GM12878 (cell line): ENCODE data around the gene PFDN4. TPM values are rescaled to one million over a fixed set of nuclear protein-coding genes. Genes with fewer than 3 reads are reported as not detected.
A peak's percentile ranks its signal among the peaks of the same experiment; 100 is the strongest.

Source experiments
- ATAC-seq: fragments of 200-7000 bp; cut with Tn5 transposase; 3 replicates; pipeline ENCODE4 v1.9.1; 2020; ENCODE audit warnings: mild to moderate bottlenecking, moderate library complexity
- BruUV-seq: library from RNA; stranded (reverse); fragments of 400-500 nt; replicated peaks from 2 replicates; lab custom pipeline; 2021; lab: Mats Ljungman, UMichigan
- CTCF ChIA-PET: fragments of 300-600 bp; sonication (Branson Sonifier 250); formaldehyde crosslinking; extraction: SDS; loops from one replicate; lab custom pipeline; 2021; ENCODE audit warnings: inconsistent platforms; lab: Yijun Ruan, JAX
- POLR2A ChIA-PET: fragments of 350-600 bp; formaldehyde crosslinking; extraction: SDS; loops from one replicate; lab custom pipeline; 2021; ENCODE audit warnings: inconsistent platforms; lab: Charles Lee
- RAD21 ChIA-PET: fragments of 300-600 bp; sonication (Branson Sonifier 250); formaldehyde crosslinking; loops from one replicate; lab custom pipeline; 2023; ENCODE audit warnings: antibody characterized with exemption; ENCODE audit not compliant: unreplicated experiment; lab: Charles Lee
- SMC1A ChIA-PET: fragments of 300-600 bp; sonication (Branson Sonifier 250); formaldehyde crosslinking; loops from one replicate; lab custom pipeline; 2023; ENCODE audit not compliant: unreplicated experiment, uncharacterized antibody; lab: Charles Lee
- DNase-seq: peaks from one replicate; pipeline ENCODE4 v3.0.0-alpha.2; 2011; ENCODE audit warnings: low read depth, low spot score
- FAIRE-seq: peaks from 3 replicates; lab custom pipeline; 2011; peaks lifted over from hg19 to GRCh38; lab: Jason Lieb, UNC
- H2AFZ ChIP-seq: 2 replicates; pipeline ENCODE4 v1.6.0; 2011; ENCODE audit warnings: low read depth, low read length, control low read depth; ENCODE audit not compliant: control insufficient read depth
- H3K27ac ChIP-seq: 2 replicates; pipeline ENCODE4 v1.5.1; 2011; ENCODE audit warnings: control low read depth; ENCODE audit not compliant: control insufficient read depth, insufficient read depth
- H3K27me3 ChIP-seq, 2 experiments: replicated peaks in 1 of 2; 2 replicates each; pipeline versions ENCODE4 v1.6.0 to v1.6.1; 2011; ENCODE audit warnings: low read length in 1 of 2; ENCODE audit not compliant: control insufficient read depth in 2 of 2, insufficient read depth in 2 of 2
- H3K36me3 ChIP-seq, 2 experiments: 2 replicates each; pipeline ENCODE4 v1.5.1; 2011; ENCODE audit warnings: low read length in 1 of 2; ENCODE audit not compliant: control insufficient read depth in 2 of 2, insufficient read depth in 2 of 2
- H3K4me1 ChIP-seq: 2 replicates; pipeline ENCODE4 v1.6.1; 2011; ENCODE audit warnings: mild to moderate bottlenecking, low read length, moderate library complexity, mixed read lengths; ENCODE audit not compliant: control insufficient read depth, insufficient read depth
- H3K4me2 ChIP-seq: 2 replicates; pipeline ENCODE4 v1.6.0; 2011; ENCODE audit warnings: control low read depth; ENCODE audit not compliant: control insufficient read depth, insufficient read depth
- H3K4me3 ChIP-seq: fragments of 200-600 bp; sonication (generic); 2 replicates; pipeline ENCODE4 v1.5.1; 2016
- H3K79me2 ChIP-seq: 2 replicates; pipeline ENCODE4 v1.6.0; 2011; ENCODE audit warnings: low read length; ENCODE audit not compliant: control insufficient read depth, insufficient read depth
- H3K9ac ChIP-seq: 2 replicates; pipeline ENCODE4 v1.8.0; 2011; ENCODE audit warnings: low read length, control low read depth, mixed read lengths; ENCODE audit not compliant: control insufficient read depth, insufficient read depth
- H3K9me3 ChIP-seq: replicated peaks from 3 replicates; pipeline ENCODE4 v1.5.1; 2011; ENCODE audit warnings: mild to moderate bottlenecking, low read length; ENCODE audit not compliant: control insufficient read depth, insufficient read depth
- H4K20me1 ChIP-seq: 2 replicates; pipeline ENCODE4 v1.6.0; 2011; ENCODE audit not compliant: control insufficient read depth, insufficient read depth
- ASH2L ChIP-seq: fragments of 300-600, 200-600 bp; sonication (generic); IDR thresholded peaks from 2 replicates; pipeline ENCODE4 v1.6.1; 2017; ENCODE audit warnings: low read depth, mild to moderate bottlenecking, borderline replicate concordance
- BHLHE40 ChIP-seq, 2 experiments: fragments of 450-650 bp in 1 of 2; IDR thresholded peaks; 2 replicates each; pipeline ENCODE4 v1.6.1; 2011 to 2017; ENCODE audit warnings: low read depth in 2 of 2, borderline replicate concordance in 1 of 2, improper control_type of control experiment in 1 of 2, low read length in 1 of 2, mild to moderate bottlenecking in 1 of 2
- ETV6 ChIP-seq, 2 experiments: fragments of 450-650 bp in 1 of 2; IDR thresholded peaks in 1 of 2; conservative IDR thresholded peaks in 1 of 2; 2 replicates each; pipeline ENCODE4 v1.6.1; 2014; ENCODE audit warnings: antibody characterized with exemption in 1 of 2, borderline replicate concordance in 1 of 2, low read depth in 1 of 2, mild to moderate bottlenecking in 1 of 2, moderate library complexity in 1 of 2
- GABPA ChIP-seq: IDR thresholded peaks from 2 replicates; pipeline ENCODE4 v1.6.1; 2014; ENCODE audit warnings: antibody characterized with exemption, low read depth, mild to moderate bottlenecking, inconsistent platforms
- HCFC1 ChIP-seq: fragments of 150-350 bp; IDR thresholded peaks from 2 replicates; pipeline ENCODE4 v1.6.1; 2014; ENCODE audit warnings: low read length
- JUNB ChIP-seq: IDR thresholded peaks from 2 replicates; pipeline ENCODE4 v1.6.1; 2016; ENCODE audit warnings: antibody characterized with exemption, mild to moderate bottlenecking
- NFXL1 ChIP-seq: fragments of 450-650 bp; IDR thresholded peaks from 2 replicates; pipeline ENCODE4 v1.6.1; 2017; ENCODE audit warnings: antibody characterized with exemption, mild to moderate bottlenecking, borderline replicate concordance
- RBBP5 ChIP-seq: fragments of 200-600 bp; sonication (generic); conservative IDR thresholded peaks from 2 replicates; pipeline ENCODE4 v1.6.1; 2016
- SMC3 ChIP-seq: IDR thresholded peaks from 2 replicates; pipeline ENCODE4 v1.6.1; 2011; ENCODE audit warnings: low read length, improper control_type of control experiment, borderline replicate concordance
- SREBF1 ChIP-seq: IDR thresholded peaks from 2 replicates; pipeline ENCODE4 v1.6.1; 2012; ENCODE audit warnings: mild to moderate bottlenecking, low read length
- ZNF217 ChIP-seq: fragments of 450-650 bp; IDR thresholded peaks from 2 replicates; pipeline ENCODE4 v1.6.1; 2017; ENCODE audit warnings: antibody characterized with exemption, mild to moderate bottlenecking
- WGBS: methylation state at CpG from one replicate; pipeline ENCODE4 v1.1.6; 2016; ENCODE audit warnings: low lambda C conversion rate; ENCODE audit not compliant: insufficient replicate concordance, insufficient coverage; ENCODE audit errors: missing lambda C conversion rate; 5-methylcytosine and 5-hydroxymethylcytosine counted together
- in situ Hi-C: fragments of 300-500 bp; cut with MboI; formaldehyde crosslinking; loops from 9 replicates; pipeline ENCODE4 v1.14.3; 2018; ENCODE audit warnings: mixed read lengths
- intact Hi-C: fragments of 100-400 bp; cut with micrococcal nuclease; formaldehyde crosslinking; loops from one replicate; pipeline ENCODE4 v1.14.2; 2022; ENCODE audit not compliant: unreplicated experiment
- polyA plus RNA-seq, 11 experiments: library from polyadenylated mRNA; depleted of rRNA in 4 of 11; unstranded in 6 of 11; stranded (reverse) in 5 of 11; fragments of >200 nt; fragmentation: Nextera tagmentation in 4 of 11; fragmentation: Illumina TruSeq in 1 of 11; extraction: Ambion mirVana in 4 of 11; extraction: Trizol in 1 of 11; gene quantifications; 1 replicate in 1 of 11; 2 replicates in 10 of 11; pipeline versions ENCODE4 v1.2.1 to v1.2.3, GENCODE V29; 2011 to 2016; ENCODE audit warnings: inconsistent platforms in 2 of 11, missing spikeins in 2 of 11, low read depth in 1 of 11
- total RNA-seq, 4 experiments: library from RNA; depleted of rRNA in 3 of 4; stranded (reverse); fragments of >200 nt in 3 of 4; fragmentation: Illumina TruSeq in 1 of 4; extraction: Trizol in 1 of 4; gene quantifications; 2 replicates each; pipeline versions ENCODE4 v1.2.1 to v1.2.3, GENCODE V29; 2013 to 2021
- TF ChIP-seq, protein P1 (sequence below): fragments of 450-650 bp; IDR thresholded peaks from 2 replicates; pipeline ENCODE4 v1.6.1; 2018; ENCODE audit warnings: mild to moderate bottlenecking, low read depth, moderate library complexity; ENCODE audit not compliant: partially characterized antibody
- TF ChIP-seq, protein P2 (sequence below): fragments of 450-650 bp; formaldehyde crosslinking; IDR thresholded peaks from 2 replicates; pipeline ENCODE4 v1.5.0; 2022; ENCODE audit warnings: mild to moderate bottlenecking, missing genetic modification characterization

PFDN4 gene
- total and polyA plus RNA-seq, 10 of the 15 experiments (the other 5 are each of a cell fraction or from before 2014, with no cell fraction given) = 36.9 to 136 (median 82.8) TPM

DNA sequence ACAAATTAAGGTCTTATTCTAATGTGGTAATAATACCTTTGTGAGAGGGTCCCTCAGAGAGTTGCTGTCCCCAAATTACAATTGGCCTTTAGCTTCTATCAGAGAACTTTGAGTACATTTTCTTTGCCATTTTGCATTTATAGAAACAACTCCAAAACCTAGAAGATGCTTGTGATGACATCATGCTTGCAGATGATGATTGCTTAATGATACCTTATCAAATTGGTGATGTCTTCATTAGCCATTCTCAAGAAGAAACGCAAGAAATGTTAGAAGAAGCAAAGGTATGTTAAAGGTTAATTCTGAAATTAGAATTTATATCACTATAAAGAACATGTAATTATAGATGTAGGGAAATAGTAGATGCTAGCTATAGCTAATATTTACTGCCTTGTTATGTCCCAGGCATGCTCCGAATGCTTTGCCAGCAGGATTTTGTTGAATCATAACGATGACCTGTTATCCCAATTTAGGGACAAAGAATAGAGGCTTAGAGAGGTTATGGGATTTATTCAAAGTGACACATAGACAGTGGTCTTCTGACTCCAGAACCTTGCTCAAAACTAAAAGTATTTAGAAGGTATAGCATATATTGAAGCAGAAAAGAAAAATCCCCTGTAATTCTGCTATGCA, 7.4 kb downstream of the PFDN4 start (continued):
- TF ChIP-seq, protein P1, sequence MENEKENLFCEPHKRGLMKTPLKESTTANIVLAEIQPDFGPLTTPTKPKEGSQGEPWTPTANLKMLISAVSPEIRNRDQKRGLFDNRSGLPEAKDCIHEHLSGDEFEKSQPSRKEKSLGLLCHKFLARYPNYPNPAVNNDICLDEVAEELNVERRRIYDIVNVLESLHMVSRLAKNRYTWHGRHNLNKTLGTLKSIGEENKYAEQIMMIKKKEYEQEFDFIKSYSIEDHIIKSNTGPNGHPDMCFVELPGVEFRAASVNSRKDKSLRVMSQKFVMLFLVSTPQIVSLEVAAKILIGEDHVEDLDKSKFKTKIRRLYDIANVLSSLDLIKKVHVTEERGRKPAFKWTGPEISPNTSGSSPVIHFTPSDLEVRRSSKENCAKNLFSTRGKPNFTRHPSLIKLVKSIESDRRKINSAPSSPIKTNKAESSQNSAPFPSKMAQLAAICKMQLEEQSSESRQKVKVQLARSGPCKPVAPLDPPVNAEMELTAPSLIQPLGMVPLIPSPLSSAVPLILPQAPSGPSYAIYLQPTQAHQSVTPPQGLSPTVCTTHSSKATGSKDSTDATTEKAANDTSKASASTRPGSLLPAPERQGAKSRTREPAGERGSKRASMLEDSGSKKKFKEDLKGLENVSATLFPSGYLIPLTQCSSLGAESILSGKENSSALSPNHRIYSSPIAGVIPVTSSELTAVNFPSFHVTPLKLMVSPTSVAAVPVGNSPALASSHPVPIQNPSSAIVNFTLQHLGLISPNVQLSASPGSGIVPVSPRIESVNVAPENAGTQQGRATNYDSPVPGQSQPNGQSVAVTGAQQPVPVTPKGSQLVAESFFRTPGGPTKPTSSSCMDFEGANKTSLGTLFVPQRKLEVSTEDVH = no peak
- TF ChIP-seq ASH2L (no peak), SMC3 (no peak), RBBP5 (no peak), HCFC1 (no peak), ZNF217 (no peak), JUNB (no peak), GABPA (no peak), SREBF1 (no peak)

DNA sequence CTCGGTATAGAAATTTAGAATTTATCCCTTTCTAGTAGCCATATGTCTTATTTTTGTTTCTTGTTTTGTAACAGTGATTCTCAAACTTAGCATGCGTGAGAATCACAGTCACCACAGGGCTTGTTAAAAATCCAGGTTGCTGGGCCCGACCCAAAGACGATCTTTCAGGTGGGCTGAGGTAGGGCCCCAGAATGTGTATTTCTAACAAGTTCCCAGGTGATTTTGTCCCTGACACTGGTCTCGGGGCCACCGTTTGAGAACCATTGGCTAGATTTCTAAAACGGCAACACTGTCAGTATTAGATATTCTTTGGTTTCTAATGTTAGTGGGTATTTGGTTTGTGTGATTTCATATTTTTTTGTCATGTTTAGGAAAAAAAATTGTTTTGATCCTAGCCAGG, 9.9 kb downstream of the PFDN4 start:
- ATAC-seq = no peak
- no peak for FAIRE-seq

More for the DNA sequence above, 9.9 kb downstream of the PFDN4 start:
- H2AFZ ChIP-seq = no peak overlapping the region
- 97% methylated on average over 7 of the region's 7 CpGs for WGBS
- peaks cover 2 to 6% of the 10 kb centered on the region in 2 experiments; a peak in 3 of 4 replicates for H3K36me3 ChIP-seq
- ChIA-PET SMC1A (no interaction called here), CTCF (interaction anchor here (3.3 kb wide), 1 partner anchor 10 kb away, joined by 14 read pairs; the partner anchor contains the start of gene PFDN4), RAD21 (no interaction called here), POLR2A (no interaction called here)
- H3K9me3 ChIP-seq = no peaks in the 10 kb centered on the region
- H3K79me2 ChIP-seq = no peaks in the 10 kb centered on the region; the same call in 1 of the 2 replicates
- intact Hi-C loops = no loop called here
- no peaks in the 10 kb centered on the region for H3K27me3 ChIP-seq
- no TSS peak for BruUV-seq
- H4K20me1 ChIP-seq = no peaks in the 10 kb centered on the region
- H3K4me1 ChIP-seq = no peaks in the 10 kb centered on the region
- H3K9ac ChIP-seq = no peak overlapping the region
- H3K27ac ChIP-seq = no peak overlapping the region
- no peak for DNase-seq
- no peak overlapping the region for H3K4me3 ChIP-seq
- TF ChIP-seq, protein P2, sequence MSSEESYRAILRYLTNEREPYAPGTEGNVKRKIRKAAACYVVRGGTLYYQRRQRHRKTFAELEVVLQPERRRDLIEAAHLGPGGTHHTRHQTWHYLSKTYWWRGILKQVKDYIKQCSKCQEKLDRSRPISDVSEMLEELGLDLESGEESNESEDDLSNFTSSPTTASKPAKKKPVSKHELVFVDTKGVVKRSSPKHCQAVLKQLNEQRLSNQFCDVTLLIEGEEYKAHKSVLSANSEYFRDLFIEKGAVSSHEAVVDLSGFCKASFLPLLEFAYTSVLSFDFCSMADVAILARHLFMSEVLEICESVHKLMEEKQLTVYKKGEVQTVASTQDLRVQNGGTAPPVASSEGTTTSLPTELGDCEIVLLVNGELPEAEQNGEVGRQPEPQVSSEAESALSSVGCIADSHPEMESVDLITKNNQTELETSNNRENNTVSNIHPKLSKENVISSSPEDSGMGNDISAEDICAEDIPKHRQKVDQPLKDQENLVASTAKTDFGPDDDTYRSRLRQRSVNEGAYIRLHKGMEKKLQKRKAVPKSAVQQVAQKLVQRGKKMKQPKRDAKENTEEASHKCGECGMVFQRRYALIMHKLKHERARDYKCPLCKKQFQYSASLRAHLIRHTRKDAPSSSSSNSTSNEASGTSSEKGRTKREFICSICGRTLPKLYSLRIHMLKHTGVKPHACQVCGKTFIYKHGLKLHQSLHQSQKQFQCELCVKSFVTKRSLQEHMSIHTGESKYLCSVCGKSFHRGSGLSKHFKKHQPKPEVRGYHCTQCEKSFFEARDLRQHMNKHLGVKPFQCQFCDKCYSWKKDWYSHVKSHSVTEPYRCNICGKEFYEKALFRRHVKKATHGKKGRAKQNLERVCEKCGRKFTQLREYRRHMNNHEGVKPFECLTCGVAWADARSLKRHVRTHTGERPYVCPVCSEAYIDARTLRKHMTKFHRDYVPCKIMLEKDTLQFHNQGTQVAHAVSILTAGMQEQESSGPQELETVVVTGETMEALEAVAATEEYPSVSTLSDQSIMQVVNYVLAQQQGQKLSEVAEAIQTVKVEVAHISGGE (CRISPR knock-in tag) = no peak
- TF ChIP-seq NFXL1 (0 out of 2 replicates have a peak, but pooled peaks have one; percentile 31), BHLHE40 (IDR thresholded peaks at IDR 0.05; ENCODE audit: borderline replicate concordance in 1 of 2, low read depth in 2 of 2, low read length in 1 of 2) (no peak), ETV6 (conservative IDR thresholded peaks at IDR 0.05 in 1 of 2, IDR thresholded peaks at IDR 0.05 in 1 of 2; ENCODE audit: borderline replicate concordance in 1 of 2, low read depth in 1 of 2) (peak in 1 of 2 experiments; percentile 83; a peak in 1 of 4 replicates)
- in situ Hi-C loops = no loop called here
- H3K4me2 ChIP-seq = no peak overlapping the region
